GM23248 (cell line): ENCODE results near the gene HSH2D.

Experiments
- EZH2 ChIP-seq: fragments of 200-600 bp; sonication (generic); IDR thresholded peaks from 2 replicates; pipeline ENCODE4 v1.6.1; 2018; ENCODE audit warnings: antibody characterized with exemption, mild to moderate bottlenecking; ENCODE audit not compliant: insufficient read depth, poor library complexity, severe bottlenecking
- EZH2phosphoT487 ChIP-seq: fragments of 200-600 bp; sonication (generic); IDR thresholded peaks from 2 replicates; pipeline ENCODE4 v1.6.1; 2018; ENCODE audit warnings: antibody characterized with exemption, moderate library complexity, mild to moderate bottlenecking, low read depth; ENCODE audit not compliant: insufficient read depth

DNA sequence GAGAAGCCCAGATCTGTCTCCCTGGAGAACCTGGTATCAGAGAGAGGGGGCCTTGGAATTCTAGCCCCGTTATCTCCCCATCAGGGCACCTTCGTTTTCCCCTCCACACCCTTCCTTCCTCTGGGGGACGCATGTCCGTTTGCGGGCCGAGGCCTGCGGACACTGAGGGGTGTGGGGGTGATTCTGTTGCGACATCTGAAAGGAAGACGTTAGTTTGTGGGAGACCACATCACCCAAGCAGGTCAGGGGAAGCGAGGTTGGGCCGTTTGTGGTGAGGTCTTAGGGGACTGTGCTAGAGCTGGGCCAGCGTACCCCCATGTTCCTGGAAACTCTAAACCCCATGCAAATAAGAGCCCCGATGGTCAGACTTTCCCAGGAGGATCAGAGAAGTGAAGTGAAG lies 3.7 kb upstream of the HSH2D start:
- TF ChIP-seq EZH2phosphoT487 (no peak), EZH2 (no peak)
